Measurements from ENCODE around the gene EVX2. TPM values are rescaled to one million over a fixed set of nuclear protein-coding genes. Genes with fewer than 3 reads are reported as not detected.
A peak's percentile ranks its signal among the peaks of the same experiment; 100 is the strongest.

EVX2 gene
- total and polyA plus RNA-seq, 2 of the 13 experiments (the other 11 are each of a cell fraction or from before 2014, with no cell fraction given): not detected

- Histone ChIP-seq H3K27me3 (ENCODE audit: control insufficient read depth in 1 of 2, insufficient read depth in 2 of 2, low read length in 2 of 2) (peaks cover 26 to 92% of the 10 kb centered on the region in 2 experiments), H4K20me1 (ENCODE audit: insufficient read depth, low read length) (no peaks in the 10 kb centered on the region), H3K4me3 (replicated peaks in 1 of 3; ENCODE audit: insufficient read depth in 1 of 3, low read depth in 2 of 3, low read length in 3 of 3) (no peak overlapping the region), H3K79me2 (ENCODE audit: insufficient read depth, low read length) (no peaks in the 10 kb centered on the region), H3K9me3 (ENCODE audit: low read length) (no peaks in the 10 kb centered on the region), H3K27ac (ENCODE audit: extremely low read length, insufficient read depth, low read length) (no peak overlapping the region), H3K4me1 (ENCODE audit: insufficient read depth, low read length) (peaks cover 17% of the 10 kb centered on the region), H3K36me3 (replicated peaks in 1 of 2; ENCODE audit: control insufficient read depth in 1 of 2, insufficient read depth in 2 of 2, low read length in 2 of 2) (no peaks in the 10 kb centered on the region), H3K4me2 (ENCODE audit: low read depth, low read length) (no peak overlapping the region), H2AFZ (ENCODE audit: low read length) (no peak overlapping the region), H3K9ac (ENCODE audit: insufficient read depth, low read depth, low read length) (no peak overlapping the region)
- BruUV-seq (replicated peaks): no TSS peak
- ChIA-PET CTCF (ENCODE audit: low intra/inter-chr PET ratio, low total read pairs) (no interaction called here), POLR2A (no interaction called here)
- no peak for DNase-seq (ENCODE audit: low spot score)
- intact Hi-C loops (cut with micrococcal nuclease; ENCODE audit: unreplicated experiment) (no loop called here), in situ Hi-C loops (cut with HindIII; ENCODE audit: extremely low pct_ligation_motif_present, low pct_unique_long_range_greater_than_20kb) (no loop called here)
- 25% methylated on average over 12 of the region's 12 CpGs for WGBS (ENCODE audit: low lambda C conversion rate)
- no peak for ATAC-seq
- FAIRE-seq: no peak
- TF ChIP-seq ZNF788 (CRISPR knock-in tag; IDR thresholded peaks at IDR 0.05; ENCODE audit: borderline replicate concordance): no peak
- peak; percentile 9 for TF ChIP-seq ZFP36 (IDR thresholded peaks at IDR 0.05; ENCODE audit: borderline replicate concordance, low read depth, low read length, partially characterized antibody)
- no peak for TF ChIP-seq NCOA5 (CRISPR knock-in tag; IDR thresholded peaks at IDR 0.05)
- no peak for TF ChIP-seq ZBTB26 (CRISPR knock-in tag; IDR thresholded peaks at IDR 0.05; ENCODE audit: borderline replicate concordance)
- no peak for TF ChIP-seq MAX (IDR thresholded peaks at IDR 0.05)
- TF ChIP-seq CBX5 (CRISPR knock-in tag; IDR thresholded peaks at IDR 0.05; ENCODE audit: borderline replicate concordance): no peak
Measured at GRCh38 chr2:176094349-176094748, 10.6 kb upstream of the EVX2 start.

DNA sequence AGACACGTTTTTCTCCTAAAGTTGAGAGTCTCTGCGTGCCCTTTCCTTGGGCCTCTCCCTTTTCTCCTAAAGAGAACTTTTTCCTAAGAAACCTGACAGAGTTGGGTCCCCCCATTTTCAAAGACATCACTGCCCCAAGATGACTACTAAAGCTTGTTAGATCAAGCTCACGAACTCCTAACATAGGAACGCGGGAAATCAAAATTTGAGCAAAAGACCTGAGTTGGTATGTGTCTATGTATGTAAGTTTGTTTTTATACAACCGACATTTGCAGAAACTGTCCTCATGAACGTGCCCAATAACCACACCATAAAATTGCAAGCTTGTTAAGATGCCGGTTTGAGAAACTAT lies 10.1 kb upstream of the EVX2 start:
- Histone ChIP-seq H3K27ac (ENCODE audit: extremely low read length, insufficient read depth, low read length) (no peak overlapping the region), H3K4me1 (ENCODE audit: insufficient read depth, low read length) (peaks cover 17% of the 10 kb centered on the region), H3K36me3 (replicated peaks in 1 of 2; ENCODE audit: control insufficient read depth in 1 of 2, insufficient read depth in 2 of 2, low read length in 2 of 2) (no peaks in the 10 kb centered on the region), H3K79me2 (ENCODE audit: insufficient read depth, low read length) (no peaks in the 10 kb centered on the region), H2AFZ (ENCODE audit: low read length) (no peak overlapping the region), H3K9me3 (ENCODE audit: low read length) (no peaks in the 10 kb centered on the region), H4K20me1 (ENCODE audit: insufficient read depth, low read length) (no peaks in the 10 kb centered on the region), H3K27me3 (ENCODE audit: control insufficient read depth in 1 of 2, insufficient read depth in 2 of 2, low read length in 2 of 2) (peaks cover 27 to 92% of the 10 kb centered on the region in 2 experiments), H3K4me2 (ENCODE audit: low read depth, low read length) (no peak overlapping the region), H3K9ac (ENCODE audit: insufficient read depth, low read depth, low read length) (no peak overlapping the region), H3K4me3 (replicated peaks in 1 of 3; ENCODE audit: insufficient read depth in 1 of 3, low read depth in 2 of 3, low read length in 3 of 3) (no peak overlapping the region)
- 21% methylated on average over 8 of the region's 8 CpGs for WGBS (ENCODE audit: low lambda C conversion rate)
- no peak for FAIRE-seq
- BruUV-seq (replicated peaks): no TSS peak
- DNase-seq (ENCODE audit: low spot score): no peak
- ATAC-seq: no peak
- no peak for TF ChIP-seq YY1 (IDR thresholded peaks at IDR 0.05; ENCODE audit: insufficient read depth, insufficient replicate concordance, low read depth, low read length)
- no peak for TF ChIP-seq ZNF660 (CRISPR knock-in tag; IDR thresholded peaks at IDR 0.05; ENCODE audit: borderline replicate concordance, low read depth)
- no peak for TF ChIP-seq NFYB (CRISPR knock-in tag; IDR thresholded peaks at IDR 0.05)
- TF ChIP-seq RFXAP (CRISPR knock-in tag; IDR thresholded peaks at IDR 0.05; ENCODE audit: borderline replicate concordance): no peak
- no peak for TF ChIP-seq ARID3A (IDR thresholded peaks at IDR 0.05; ENCODE audit: low read depth, low read length)
- TF ChIP-seq CHD4 (IDR thresholded peaks at IDR 0.05; ENCODE audit: borderline replicate concordance, low read length): no peak
- TF ChIP-seq KMT2B (CRISPR knock-in tag; IDR thresholded peaks at IDR 0.05): no peak
- TF ChIP-seq CC2D1A (CRISPR knock-in tag; IDR thresholded peaks at IDR 0.05): no peak
- TF ChIP-seq FOXM1 (CRISPR knock-in tag; IDR thresholded peaks at IDR 0.05): no peak
- TF ChIP-seq ETV5 (CRISPR knock-in tag; IDR thresholded peaks at IDR 0.05; ENCODE audit: borderline replicate concordance): no peak
- TF ChIP-seq ZNF124 (CRISPR knock-in tag; IDR thresholded peaks at IDR 0.05): no peak
- POLR2A ChIA-PET: no interaction called here
- in situ Hi-C loops (cut with HindIII; ENCODE audit: extremely low pct_ligation_motif_present, low pct_unique_long_range_greater_than_20kb): no loop called here
- intact Hi-C loops (cut with micrococcal nuclease; ENCODE audit: unreplicated experiment): no loop called here
- CTCF ChIA-PET (ENCODE audit: low intra/inter-chr PET ratio, low total read pairs): no interaction called here

All from HepG2 (cell line).